HG03439 (cell line): ENCODE results near the gene LINC00305.

Experiments used
- ATAC-seq: cut with Tn5 transposase; IDR thresholded peaks from one replicate; pipeline ENCODE4 v1.9.1; 2021; ENCODE audit warnings: mild to moderate bottlenecking, moderate library complexity; ENCODE audit not compliant: unreplicated experiment

Gene LINC00305

GRCh38 chr18:64116571-64117175 lies 32.2 kb downstream of the LINC00305 start:
- no peak for ATAC-seq

GRCh38 chr18:64115881-64116280 lies 33.0 kb downstream of the LINC00305 start:
- ATAC-seq, result no peak

- ATAC-seq, result no peak
Measured at GRCh38 chr18:64111950-64112349, 36.9 kb downstream of the LINC00305 start.

- no peak for ATAC-seq
Measured at GRCh38 chr18:64110692-64111480, 38.0 kb downstream of the LINC00305 start.

- ATAC-seq, result no peak
Measured at GRCh38 chr18:64103986-64104385, 44.9 kb downstream of the LINC00305 start.

- ATAC-seq, result no peak
Measured at GRCh38 chr18:64100116-64100922, 48.6 kb downstream of the LINC00305 start.

GRCh38 chr18:64099244-64099643 lies 49.6 kb downstream of the LINC00305 start:
- no peak for ATAC-seq

GRCh38 chr18:64097497-64097896 lies 51.4 kb downstream of the LINC00305 start:
- ATAC-seq, result no peak

GRCh38 chr18:64095056-64095455 lies 53.8 kb downstream of the LINC00305 start:
- ATAC-seq, result no peak

- no peak for ATAC-seq
Measured at GRCh38 chr18:64094210-64094609, 54.7 kb downstream of the LINC00305 start.

GRCh38 chr18:64091526-64091925 lies 57.4 kb downstream of the LINC00305 start:
- ATAC-seq, result no peak

- no peak for ATAC-seq
Measured at GRCh38 chr18:64090876-64091275, 58.0 kb downstream of the LINC00305 start.

- no peak for ATAC-seq
Measured at GRCh38 chr18:64083916-64084315, 65.0 kb downstream of the LINC00305 start.

GRCh38 chr18:64082513-64082912 lies 66.4 kb downstream of the LINC00305 start:
- ATAC-seq, result no peak

- ATAC-seq, result no peak
Measured at GRCh38 chr18:64082054-64082453, 66.8 kb downstream of the LINC00305 start.

GRCh38 chr18:64073971-64074370 lies 74.9 kb downstream of the LINC00305 start:
- no peak for ATAC-seq

- ATAC-seq, result no peak
Measured at GRCh38 chr18:64055019-64055418, 93.9 kb downstream of the LINC00305 start.

GRCh38 chr18:64053246-64053645 lies 95.6 kb downstream of the LINC00305 start:
- ATAC-seq, result no peak

GRCh38 chr18:64052772-64053171 lies 96.1 kb downstream of the LINC00305 start:
- no peak for ATAC-seq

GRCh38 chr18:64044616-64045015 lies 104.3 kb downstream of the LINC00305 start:
- no peak for ATAC-seq

GRCh38 chr18:64042728-64043358 lies 106.0 kb downstream of the LINC00305 start:
- ATAC-seq, result no peak
